ENCODE results near the gene OR6J1.
"Not testable (repeated sequence)": the region's sequence is repeated elsewhere in the genome, so short reads cannot be mapped to it uniquely, and the experiment has no call there.

The OR6J1 gene

DNA sequence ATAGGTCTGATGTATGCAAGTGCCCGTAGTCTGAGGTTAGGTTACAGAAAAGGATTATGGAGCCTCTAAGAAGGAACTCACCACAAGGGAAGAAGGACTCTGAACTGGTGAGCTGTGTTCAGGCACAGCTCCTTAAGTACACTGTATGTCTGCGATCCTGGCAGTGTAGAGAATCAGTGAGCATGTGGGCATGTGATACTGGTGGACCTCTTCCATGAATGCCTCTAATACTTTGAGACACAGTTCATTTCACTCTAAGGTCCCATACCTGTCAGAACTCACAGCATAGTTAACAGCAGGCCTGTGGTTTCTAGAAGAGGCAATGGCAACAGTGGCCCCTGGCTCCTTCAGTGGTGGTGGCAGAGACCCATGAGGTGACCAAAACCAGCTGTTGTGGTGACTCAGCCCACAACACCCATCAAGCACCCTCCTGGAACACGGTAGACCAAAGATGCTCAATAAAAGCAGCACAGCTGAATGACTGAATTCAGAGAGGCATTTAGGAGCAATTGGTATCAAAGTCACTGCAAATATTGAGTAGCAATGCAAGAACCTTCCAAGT is 6.9 kb upstream of the OR6J1 start:
- no peak for DNase-seq (ENCODE audit: low spot score)

DNA sequence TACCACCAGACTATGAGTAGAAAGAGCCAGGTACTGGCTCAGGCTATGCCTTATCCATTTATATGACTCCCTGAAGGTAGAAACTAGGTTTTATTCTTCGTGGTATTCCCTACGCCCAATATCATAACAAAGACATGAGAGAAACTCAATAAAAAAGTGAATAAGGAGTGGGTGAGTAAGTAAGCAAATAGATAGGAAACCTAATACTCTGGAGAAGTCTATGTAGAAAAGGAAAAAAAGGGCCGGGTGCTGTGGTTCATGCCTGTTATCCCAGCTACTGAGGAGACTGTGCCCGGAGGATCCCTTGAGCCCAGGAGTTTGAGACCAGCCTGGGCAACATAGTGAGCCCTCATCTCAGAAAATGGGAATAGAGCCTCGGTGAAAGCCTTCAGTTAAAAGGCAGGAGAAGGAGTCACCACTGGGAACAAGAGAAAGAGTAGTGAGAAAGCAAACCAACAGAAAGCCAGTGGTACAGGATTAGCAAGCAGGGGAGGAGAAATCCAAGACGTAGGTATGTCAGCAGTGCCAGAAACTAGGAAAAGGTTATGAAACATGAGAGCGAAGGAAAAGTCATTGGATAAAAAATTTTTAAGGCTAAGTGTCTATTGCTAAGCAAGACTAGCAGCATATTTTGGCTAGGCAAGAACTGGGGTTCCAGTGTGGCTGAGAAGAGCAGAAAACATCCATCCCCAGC is 6.0 kb upstream of the OR6J1 start:
- no peak for DNase-seq (ENCODE audit: low spot score)

GRCh38 chr14:22648506-22648905 is 4.4 kb upstream of the OR6J1 start:
- no peak for DNase-seq (ENCODE audit: low spot score)

GRCh38 chr14:22646570-22647254 is 2.6 kb upstream of the OR6J1 start:
- no peak for DNase-seq (ENCODE audit: low spot score)

DNA sequence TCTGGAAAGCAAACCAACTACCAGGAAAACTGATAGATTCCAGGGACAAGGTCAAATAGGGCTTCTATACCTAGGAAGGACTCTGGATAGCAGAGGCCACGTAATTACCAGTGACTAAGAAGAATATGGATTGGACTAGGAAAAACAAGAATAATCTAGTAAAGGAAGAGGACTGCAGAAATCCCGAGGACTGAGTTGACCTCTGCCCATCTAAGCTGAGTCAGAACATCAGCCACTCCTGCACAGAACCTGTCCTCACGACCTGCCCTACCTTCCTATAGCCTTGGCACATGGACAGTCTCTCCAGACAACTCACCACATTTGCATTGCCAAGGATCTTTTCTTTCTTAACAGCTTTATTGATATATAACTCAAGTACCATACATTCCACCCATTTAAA is 2.3 kb downstream of the OR6J1 start:
- no peak for DNase-seq (ENCODE audit: low spot score)

- no peak for DNase-seq (ENCODE audit: low spot score)
Observed at GRCh38 chr14:22640192-22640591, 4.0 kb downstream of the OR6J1 start.

DNA sequence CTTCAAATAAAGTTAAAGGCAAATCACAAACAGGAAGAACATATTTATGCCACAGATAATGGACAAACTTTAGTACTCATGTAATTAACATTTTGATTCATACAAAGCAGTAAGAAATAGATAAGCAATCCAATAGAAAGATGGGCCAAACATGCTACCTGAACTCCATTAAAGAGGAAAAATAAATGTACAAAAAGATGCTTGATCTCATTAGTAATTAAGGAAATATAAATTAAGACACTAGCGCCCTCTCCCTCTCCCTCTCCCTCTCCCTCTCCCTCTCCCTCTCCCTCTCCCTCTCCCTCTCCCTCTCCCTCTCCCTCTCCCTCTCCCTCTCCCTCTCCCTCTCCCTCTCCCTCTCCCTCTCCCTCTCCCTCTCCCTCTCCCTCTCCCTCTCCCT is 8.2 kb downstream of the OR6J1 start:
- DNase-seq (ENCODE audit: low spot score), result not testable (repeated sequence)

GRCh38 chr14:22634233-22634900 is 9.8 kb downstream of the OR6J1 start:
- no peak for DNase-seq (ENCODE audit: low spot score)

DNA sequence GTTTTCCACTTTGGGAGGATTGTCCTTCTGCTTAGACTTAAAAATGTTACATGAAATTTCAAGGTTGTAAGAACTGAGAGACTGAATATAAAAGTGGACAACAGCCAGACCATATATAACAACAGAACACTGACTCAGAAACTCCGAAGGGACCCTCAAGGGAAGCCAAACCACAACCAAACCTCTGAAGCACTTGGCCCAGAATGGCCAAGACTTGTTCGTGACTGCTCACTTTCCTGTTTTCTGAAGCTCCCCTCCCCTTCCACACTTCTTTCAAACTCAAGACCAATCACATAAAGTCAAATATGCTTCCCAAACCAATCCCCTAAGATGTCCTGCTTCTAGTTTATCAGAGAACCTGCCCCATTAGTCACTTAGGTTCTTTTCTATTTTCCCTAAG is 13.7 kb downstream of the OR6J1 start:
- no peak for DNase-seq (ENCODE audit: low spot score)

DNA sequence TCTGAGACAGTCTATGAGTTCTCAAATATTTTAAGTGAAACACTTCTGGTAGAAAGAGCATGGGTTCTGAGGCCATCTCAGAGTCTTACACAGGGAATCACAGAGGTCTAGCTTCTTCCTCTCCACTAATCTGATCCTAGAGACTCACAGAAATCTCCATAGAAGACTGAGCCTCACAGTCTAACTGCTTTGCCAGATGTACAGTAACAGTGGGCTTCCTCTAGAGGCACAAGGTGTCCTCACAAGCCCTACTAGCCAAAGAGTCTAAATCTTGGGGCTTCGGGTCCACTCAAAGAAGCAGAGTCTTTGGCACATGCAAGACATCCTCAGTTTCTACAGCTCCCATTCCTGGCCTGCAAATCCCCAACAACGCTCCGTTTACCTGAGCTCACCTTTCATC is 14.1 kb downstream of the OR6J1 start:
- no peak for DNase-seq (ENCODE audit: low spot score)

GRCh38 chr14:22629361-22629760 is 14.8 kb downstream of the OR6J1 start:
- DNase-seq (ENCODE audit: low spot score), result no peak

- no peak for DNase-seq (ENCODE audit: low spot score)
Observed at GRCh38 chr14:22627506-22628263, 16.5 kb downstream of the OR6J1 start.

DNA sequence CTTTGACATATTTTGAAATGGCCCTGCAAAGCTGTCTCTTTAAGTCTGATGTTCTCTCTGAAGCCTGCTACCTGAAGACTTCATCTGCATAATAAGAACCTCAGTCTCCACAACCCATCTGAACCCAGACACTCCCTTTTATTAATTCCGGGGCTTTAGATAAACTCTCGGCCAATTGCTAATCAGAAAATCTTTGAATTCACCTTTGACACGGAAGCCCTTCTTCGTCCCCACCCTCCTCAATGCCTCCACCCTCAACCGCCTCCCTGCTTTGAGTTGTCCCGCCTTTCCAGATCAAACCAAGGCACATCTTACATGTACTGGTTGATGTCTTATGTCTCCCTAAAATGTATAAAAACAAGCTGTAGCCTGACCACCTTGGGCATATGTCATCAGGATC is 17.6 kb downstream of the OR6J1 start:
- DNase-seq (ENCODE audit: low spot score), result no peak

DNA sequence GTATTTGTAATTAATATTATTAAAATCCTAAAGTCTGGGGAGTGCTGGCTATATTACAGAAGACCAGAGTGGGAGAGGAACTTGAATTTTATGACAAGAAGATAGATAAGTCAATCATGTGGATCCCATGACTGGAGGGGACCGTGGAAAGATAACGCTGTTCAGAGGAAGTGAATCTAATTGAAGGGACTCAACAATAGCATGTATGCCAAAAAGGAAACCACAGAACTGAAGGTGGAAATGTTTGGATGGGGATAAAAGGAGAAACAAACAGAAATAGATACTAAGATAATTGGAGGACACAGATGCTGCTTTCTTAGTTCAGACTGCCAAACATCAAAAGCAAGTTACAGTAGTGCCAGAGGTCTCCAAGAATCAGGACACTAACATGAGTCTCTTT is 21.1 kb downstream of the OR6J1 start:
- DNase-seq (ENCODE audit: low spot score), result no peak

DNA sequence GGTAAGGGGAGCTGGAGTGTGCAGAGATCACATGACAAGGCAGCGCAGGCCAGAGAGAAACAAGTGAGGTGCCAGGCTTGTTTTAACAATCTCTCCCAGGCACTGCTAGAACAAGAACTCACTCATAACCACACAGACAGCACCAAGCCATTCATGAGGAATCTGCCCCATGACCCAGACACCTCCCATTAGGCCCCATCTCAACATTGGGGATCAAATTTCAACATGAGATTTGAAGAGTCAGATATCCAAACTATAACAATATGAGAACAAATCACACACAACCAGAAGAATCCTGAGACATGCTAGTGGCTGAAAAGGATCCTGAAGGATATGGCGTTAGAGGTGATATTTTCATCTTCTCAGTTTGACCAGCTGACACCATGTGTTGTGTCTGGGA is 21.9 kb downstream of the OR6J1 start:
- no peak for DNase-seq (ENCODE audit: low spot score)

DNA sequence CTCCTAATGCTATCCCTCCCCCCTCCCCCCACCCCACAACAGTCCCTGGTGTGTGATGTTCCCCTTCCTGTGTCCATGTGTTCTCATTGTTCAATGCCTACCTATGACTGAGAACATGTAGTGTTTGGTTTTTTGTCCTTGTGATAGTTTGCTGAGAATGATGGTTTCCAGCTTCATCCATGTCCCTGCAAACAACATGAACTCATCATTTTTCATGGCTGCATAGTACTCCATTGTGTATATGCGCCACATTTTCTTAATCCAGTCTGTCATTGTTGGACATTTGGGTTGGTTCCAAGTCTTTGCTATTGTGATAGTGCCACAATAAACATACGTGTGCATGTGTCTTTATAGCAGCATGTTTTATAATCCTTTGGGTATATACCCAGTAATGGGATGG is 28.4 kb downstream of the OR6J1 start:
- not testable (repeated sequence) for DNase-seq (ENCODE audit: low spot score)

- no peak for DNase-seq (ENCODE audit: low spot score)
Observed at GRCh38 chr14:22614240-22614799, 29.8 kb downstream of the OR6J1 start.

- DNase-seq (ENCODE audit: low spot score), result no peak
Observed at GRCh38 chr14:22613736-22614239, 30.4 kb downstream of the OR6J1 start.

DNA sequence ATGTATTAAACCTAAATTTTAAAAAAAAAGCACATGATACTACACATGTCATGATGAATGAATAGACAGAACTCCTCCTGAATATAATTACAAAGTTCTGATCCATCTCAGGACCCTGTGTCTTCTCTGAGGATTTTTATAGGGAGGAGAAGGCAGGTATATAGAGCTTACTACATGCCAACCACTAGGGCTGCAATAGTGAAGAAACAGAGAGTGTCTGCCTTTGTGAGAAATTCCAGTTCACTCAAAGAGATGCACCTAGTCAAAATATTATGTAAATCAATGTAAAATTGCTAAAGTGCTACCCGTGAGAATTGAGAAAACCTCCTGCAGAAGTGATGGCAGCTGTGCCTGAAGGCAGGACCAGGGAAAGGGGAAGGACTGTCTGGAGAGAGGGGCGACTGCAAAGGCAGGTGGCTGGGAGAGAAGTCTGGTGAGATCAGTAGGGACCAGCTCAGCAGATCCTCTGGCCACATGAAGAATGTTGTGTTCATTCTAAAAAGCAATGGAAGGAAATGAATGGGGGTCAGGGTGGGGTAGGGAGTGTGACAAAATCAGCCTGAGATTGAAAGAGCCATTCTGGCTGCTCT is 31.0 kb downstream of the OR6J1 start:
- no peak for DNase-seq (ENCODE audit: low spot score)

- no peak for DNase-seq (ENCODE audit: low spot score)
Observed at GRCh38 chr14:22610931-22611330, 33.2 kb downstream of the OR6J1 start.

GRCh38 chr14:22607291-22607690 is 36.9 kb downstream of the OR6J1 start:
- no peak for DNase-seq (ENCODE audit: low spot score)
